Activated CD8-positive, alpha-beta T cell treated with anti-CD3 and anti-CD28 coated beads, Interleukin-2, amount 10 ng/mL, durations not matched to agents 7 days and 5 days (primary cell): ENCODE data around the gene CDK5RAP1. TPM values are rescaled to one million over a fixed set of nuclear protein-coding genes. Genes with fewer than 3 reads are reported as not detected.

Experiments
- ATAC-seq: fragments of 150-1000 bp; cut with Tn5 transposase; one replicate; pipeline ENCODE4 v1.10.0; 2021; ENCODE audit warnings: moderate library complexity
- CTCF ChIA-PET: fragments of 350-600 bp; sonication (Branson Sonifier 250); formaldehyde crosslinking; loops from one replicate; lab custom pipeline; 2021; ENCODE audit warnings: antibody characterized with exemption; lab: Charles Lee
- POLR2A ChIA-PET: fragments of 350-600 bp; sonication (Branson Sonifier 250); formaldehyde crosslinking; loops from one replicate; lab custom pipeline; 2021; ENCODE audit warnings: antibody characterized with exemption; lab: Charles Lee
- DNase-seq: peaks from one replicate; pipeline ENCODE4 v3.0.0-alpha.2; 2020
- H3K27ac Mint-ChIP-seq: one replicate; pipeline ENCODE4 v1.8.0; 2021; ENCODE audit warnings: mild to moderate bottlenecking, mixed read lengths
- H3K27me3 Mint-ChIP-seq: one replicate; pipeline ENCODE4 v1.8.0; 2021; ENCODE audit warnings: low read depth, mixed read lengths
- H3K36me3 Mint-ChIP-seq: one replicate; pipeline ENCODE4 v1.8.0; 2021; ENCODE audit warnings: low read depth, mixed read lengths
- H3K4me1 Mint-ChIP-seq: one replicate; pipeline ENCODE4 v1.8.0; 2021; ENCODE audit warnings: low read depth, mixed read lengths
- H3K4me3 Mint-ChIP-seq: one replicate; pipeline ENCODE4 v1.8.0; 2021; ENCODE audit warnings: mild to moderate bottlenecking, mixed read lengths
- H3K9me3 Mint-ChIP-seq: one replicate; pipeline ENCODE4 v1.8.0; 2022; ENCODE audit warnings: mixed read lengths; ENCODE audit not compliant: insufficient read depth
- total RNA-seq, 2 experiments: library from RNA; stranded (reverse); gene quantifications; one replicate each; pipeline ENCODE4 v1.2.3, GENCODE V29; 2021

CDK5RAP1 gene
- total RNA-seq, 2 experiments from 2014 or later = 32.9 to 37.5 TPM

- POLR2A ChIA-PET = no interaction called here
- no peak for ATAC-seq
- no peak for DNase-seq
- Mint-ChIP-seq H3K27me3 (no peaks in the 10 kb centered on the region), H3K4me3 (no peak overlapping the region), H3K4me1 (no peaks in the 10 kb centered on the region), H3K27ac (no peak overlapping the region), H3K9me3 (no peaks in the 10 kb centered on the region), H3K36me3 (peaks cover 55% of the 10 kb centered on the region)
- CTCF ChIA-PET = no interaction called here
Measured at GRCh38 chr20:33362898-33363297, 38.4 kb downstream of the CDK5RAP1 start.

- H3K27me3 Mint-ChIP-seq = no peaks in the 10 kb centered on the region
- POLR2A ChIA-PET = no interaction called here
- CTCF ChIA-PET = no interaction called here
- peaks cover 33% of the 10 kb centered on the region for H3K36me3 Mint-ChIP-seq
- no peak overlapping the region for H3K27ac Mint-ChIP-seq
- DNase-seq (no peak), ATAC-seq (no peak)
- no peak overlapping the region for H3K4me3 Mint-ChIP-seq
- H3K9me3 Mint-ChIP-seq = no peaks in the 10 kb centered on the region
- H3K4me1 Mint-ChIP-seq = no peaks in the 10 kb centered on the region
Measured at GRCh38 chr20:33359399-33360261, 41.7 kb downstream of the CDK5RAP1 start.

- H3K9me3 Mint-ChIP-seq = no peaks in the 10 kb centered on the region
- H3K36me3 Mint-ChIP-seq = peaks cover 13% of the 10 kb centered on the region
- H3K27me3 Mint-ChIP-seq = no peaks in the 10 kb centered on the region
- H3K4me1 Mint-ChIP-seq = no peaks in the 10 kb centered on the region
- H3K27ac Mint-ChIP-seq = no peak overlapping the region
- no peak overlapping the region for H3K4me3 Mint-ChIP-seq
- DNase-seq = no peak
- ChIA-PET POLR2A (interaction anchor here (0.6 kb wide), 1 partner anchor 433 kb away, joined by 3 read pairs; no protein-coding TSS in a partner anchor), CTCF (no interaction called here)
- ATAC-seq = no peak
Measured at GRCh38 chr20:33353013-33353402, 48.3 kb downstream of the CDK5RAP1 start.

GRCh38 chr20:33352258-33353012 is 48.9 kb downstream of the CDK5RAP1 start:
- CTCF ChIA-PET = no interaction called here
- no peaks in the 10 kb centered on the region for H3K9me3 Mint-ChIP-seq
- H3K27me3 Mint-ChIP-seq = no peaks in the 10 kb centered on the region
- DNase-seq (no peak), ATAC-seq (no peak)
- no peak overlapping the region for H3K4me3 Mint-ChIP-seq
- POLR2A ChIA-PET = no interaction called here
- H3K36me3 Mint-ChIP-seq = peaks cover 13% of the 10 kb centered on the region
- H3K27ac Mint-ChIP-seq = no peak overlapping the region
- H3K4me1 Mint-ChIP-seq = no peaks in the 10 kb centered on the region

- no peak for ATAC-seq
Measured at GRCh38 chr20:33351696-33352095, 49.6 kb downstream of the CDK5RAP1 start.

GRCh38 chr20:33349493-33349892 is 51.8 kb downstream of the CDK5RAP1 start:
- ChIA-PET CTCF (no interaction called here), POLR2A (no interaction called here)
- Mint-ChIP-seq H3K9me3 (no peaks in the 10 kb centered on the region), H3K36me3 (peaks cover 13% of the 10 kb centered on the region), H3K4me1 (no peaks in the 10 kb centered on the region), H3K27ac (no peak overlapping the region), H3K4me3 (no peak overlapping the region), H3K27me3 (no peaks in the 10 kb centered on the region)
- DNase-seq = no peak
- ATAC-seq = no peak

More at GRCh38 chr20:33351696-33352095, 49.6 kb downstream of the CDK5RAP1 start:
- H3K36me3 Mint-ChIP-seq = peaks cover 13% of the 10 kb centered on the region
- ChIA-PET CTCF (interaction anchor here (1.2 kb wide), 1 partner anchor 48 kb away, joined by 4 read pairs; no protein-coding TSS in a partner anchor), POLR2A (no interaction called here)
- no peaks in the 10 kb centered on the region for H3K9me3 Mint-ChIP-seq
- H3K27ac Mint-ChIP-seq = no peak overlapping the region
- no peaks in the 10 kb centered on the region for H3K4me1 Mint-ChIP-seq
- no peaks in the 10 kb centered on the region for H3K27me3 Mint-ChIP-seq
- no peak overlapping the region for H3K4me3 Mint-ChIP-seq
- DNase-seq = no peak

GRCh38 chr20:33348136-33348937 is 53.0 kb downstream of the CDK5RAP1 start:
- no peaks in the 10 kb centered on the region for H3K4me1 Mint-ChIP-seq
- no peak for DNase-seq
- CTCF ChIA-PET = no interaction called here

GRCh38 chr20:33345342-33345741 is 56.0 kb downstream of the CDK5RAP1 start:
- peaks cover 5% of the 10 kb centered on the region for H3K36me3 Mint-ChIP-seq
- CTCF ChIA-PET = no interaction called here

More at GRCh38 chr20:33348136-33348937, 53.0 kb downstream of the CDK5RAP1 start:
- POLR2A ChIA-PET = no interaction called here
- no peak overlapping the region for H3K4me3 Mint-ChIP-seq
- no peak for ATAC-seq
- H3K27ac Mint-ChIP-seq = no peak overlapping the region
- H3K36me3 Mint-ChIP-seq = peaks cover 13% of the 10 kb centered on the region
- no peaks in the 10 kb centered on the region for H3K9me3 Mint-ChIP-seq
- H3K27me3 Mint-ChIP-seq = no peaks in the 10 kb centered on the region

GRCh38 chr20:33343521-33343920 is 57.8 kb downstream of the CDK5RAP1 start:
- H3K9me3 Mint-ChIP-seq = no peaks in the 10 kb centered on the region
- H3K4me3 Mint-ChIP-seq = no peak overlapping the region
- H3K36me3 Mint-ChIP-seq = no peaks in the 10 kb centered on the region
- no peaks in the 10 kb centered on the region for H3K4me1 Mint-ChIP-seq
- no peak for DNase-seq
- POLR2A ChIA-PET = interaction anchor here (0.6 kb wide), 1 partner anchor 1576 kb away, joined by 3 read pairs; no protein-coding TSS in a partner anchor
- CTCF ChIA-PET = no interaction called here
- H3K27me3 Mint-ChIP-seq = no peaks in the 10 kb centered on the region
- no peak for ATAC-seq
- H3K27ac Mint-ChIP-seq = no peak overlapping the region

More at GRCh38 chr20:33345342-33345741, 56.0 kb downstream of the CDK5RAP1 start:
- DNase-seq (no peak), ATAC-seq (no peak)
- no peaks in the 10 kb centered on the region for H3K27me3 Mint-ChIP-seq
- no peak overlapping the region for H3K4me3 Mint-ChIP-seq
- H3K27ac Mint-ChIP-seq = no peak overlapping the region
- POLR2A ChIA-PET = no interaction called here
- H3K9me3 Mint-ChIP-seq = no peaks in the 10 kb centered on the region
- H3K4me1 Mint-ChIP-seq = no peaks in the 10 kb centered on the region

GRCh38 chr20:33339515-33340058 is 61.7 kb downstream of the CDK5RAP1 start:
- Mint-ChIP-seq H3K4me1 (no peaks in the 10 kb centered on the region), H3K36me3 (no peaks in the 10 kb centered on the region), H3K9me3 (no peaks in the 10 kb centered on the region), H3K27me3 (no peaks in the 10 kb centered on the region), H3K27ac (no peak overlapping the region), H3K4me3 (no peak overlapping the region)
- ATAC-seq (no peak), DNase-seq (no peak)
- ChIA-PET CTCF (no interaction called here), POLR2A (no interaction called here)

GRCh38 chr20:33338467-33339258 is 62.7 kb downstream of the CDK5RAP1 start:
- ATAC-seq (no peak), DNase-seq (no peak)
- no peaks in the 10 kb centered on the region for H3K4me1 Mint-ChIP-seq
- ChIA-PET POLR2A (no interaction called here), CTCF (no interaction called here)
- peaks cover 7% of the 10 kb centered on the region for H3K27me3 Mint-ChIP-seq
- no peaks in the 10 kb centered on the region for H3K36me3 Mint-ChIP-seq
- no peaks in the 10 kb centered on the region for H3K9me3 Mint-ChIP-seq
- H3K4me3 Mint-ChIP-seq = no peak overlapping the region
- no peak overlapping the region for H3K27ac Mint-ChIP-seq
